ENCODE results near the gene RNF220. TPM values are rescaled to one million over a fixed set of nuclear protein-coding genes. Genes with fewer than 3 reads are reported as not detected.
"Not testable (repeated sequence)": the region's sequence is repeated elsewhere in the genome, so short reads cannot be mapped to it uniquely, and the experiment has no call there.

Gene RNF220
- total RNA-seq, 2 donors from 2014 or later: 84.8 to 95.2 TPM

DNA sequence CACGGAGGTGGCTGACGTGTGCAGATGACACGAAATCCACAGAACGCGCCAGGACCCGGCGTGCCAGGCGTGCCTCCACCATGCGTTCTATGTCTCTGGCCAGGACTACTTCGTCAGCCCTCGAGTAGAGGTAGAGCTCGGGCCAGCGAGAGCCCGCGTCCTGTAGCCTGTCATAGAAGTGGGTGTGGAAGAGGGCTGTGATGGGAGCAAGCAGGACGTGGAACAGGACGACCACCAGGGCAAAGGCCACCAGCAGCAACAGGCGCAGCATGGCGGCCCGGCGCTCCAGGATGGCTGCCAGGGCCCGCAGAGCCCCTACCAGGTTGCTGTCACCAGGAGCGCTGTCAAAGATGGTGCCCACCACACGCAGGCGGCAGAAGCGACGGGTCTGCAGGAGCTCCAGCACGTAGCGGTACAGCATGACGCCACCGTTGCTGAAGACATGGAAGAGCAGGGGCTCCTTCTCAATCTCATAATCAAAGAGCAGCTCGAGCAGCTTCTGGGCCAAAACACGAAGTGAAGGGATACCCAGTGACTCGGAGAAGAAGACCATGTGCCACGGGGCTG is 249.6 kb downstream of the RNF220 start:
- Mint-ChIP-seq H3K27ac (no peak overlapping the region), H3K4me3 (no peak overlapping the region), H3K27me3 (no peaks in the 10 kb centered on the region), H3K36me3 (ENCODE audit: low read depth) (peaks cover 2% of the 10 kb centered on the region), H3K4me1 (peaks cover 4% of the 10 kb centered on the region)
- ATAC-seq (no peak), DNase-seq (no peak)
- H3K9me3 ChIP-seq (ENCODE audit: control insufficient read depth, low read length, poor library complexity, severe bottlenecking): no peaks in the 10 kb centered on the region

DNA sequence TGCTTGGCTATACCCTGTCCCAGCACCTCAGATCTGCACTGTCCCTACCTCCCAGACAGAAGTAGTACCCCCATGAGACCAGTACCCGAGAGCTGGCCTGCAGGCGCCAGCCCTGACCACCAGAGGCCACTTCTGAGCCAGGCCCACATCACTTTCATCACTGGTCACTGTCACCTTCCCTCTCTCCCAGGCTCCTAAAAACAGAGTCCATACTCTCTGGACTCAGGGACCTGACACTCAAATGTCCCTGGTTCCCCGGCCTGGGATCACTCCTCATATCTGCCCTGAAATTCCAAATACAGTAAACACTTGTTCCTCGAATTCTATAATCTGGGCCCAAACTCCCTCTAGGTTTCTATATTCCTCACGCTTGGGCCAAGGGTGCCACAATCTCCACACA is 250.6 kb downstream of the RNF220 start:
- ATAC-seq: no peak
- peaks cover 2% of the 10 kb centered on the region for H3K36me3 Mint-ChIP-seq (ENCODE audit: low read depth)
- H3K4me1 Mint-ChIP-seq: peaks cover 4% of the 10 kb centered on the region
- no peak overlapping the region for H3K4me3 Mint-ChIP-seq
- H3K27me3 Mint-ChIP-seq: no peaks in the 10 kb centered on the region
- peak overlapping the region; percentile 60 for H3K27ac Mint-ChIP-seq
- no peak for DNase-seq
- H3K9me3 ChIP-seq (ENCODE audit: control insufficient read depth, low read length, poor library complexity, severe bottlenecking): no peaks in the 10 kb centered on the region

DNA sequence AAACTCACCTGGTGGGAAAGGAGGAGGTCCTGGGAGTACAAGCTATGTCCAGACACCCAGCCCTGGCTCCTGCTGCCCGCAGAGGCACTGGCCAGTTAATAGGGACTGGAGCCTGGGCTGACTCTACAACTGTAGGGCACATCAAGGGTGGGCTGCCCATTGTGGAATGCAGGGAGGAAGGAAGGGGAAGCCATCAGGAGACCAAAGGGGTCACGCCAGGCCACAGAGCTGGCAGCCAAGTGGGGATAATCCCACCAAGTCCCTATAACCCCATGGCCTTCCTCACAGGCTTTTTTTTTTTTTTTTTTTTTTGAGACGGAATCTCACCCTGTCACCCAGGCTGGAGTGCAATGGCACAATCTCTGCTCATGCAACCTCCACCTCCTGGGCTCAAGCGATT is 254.5 kb downstream of the RNF220 start:
- Mint-ChIP-seq H3K27ac (no peak overlapping the region), H3K27me3 (no peaks in the 10 kb centered on the region), H3K4me1 (peaks cover 10% of the 10 kb centered on the region), H3K36me3 (ENCODE audit: low read depth) (no peaks in the 10 kb centered on the region), H3K4me3 (no peak overlapping the region)
- no peak for ATAC-seq
- H3K9me3 ChIP-seq (ENCODE audit: control insufficient read depth, low read length, poor library complexity, severe bottlenecking): no peaks in the 10 kb centered on the region
- no peak for DNase-seq

DNA sequence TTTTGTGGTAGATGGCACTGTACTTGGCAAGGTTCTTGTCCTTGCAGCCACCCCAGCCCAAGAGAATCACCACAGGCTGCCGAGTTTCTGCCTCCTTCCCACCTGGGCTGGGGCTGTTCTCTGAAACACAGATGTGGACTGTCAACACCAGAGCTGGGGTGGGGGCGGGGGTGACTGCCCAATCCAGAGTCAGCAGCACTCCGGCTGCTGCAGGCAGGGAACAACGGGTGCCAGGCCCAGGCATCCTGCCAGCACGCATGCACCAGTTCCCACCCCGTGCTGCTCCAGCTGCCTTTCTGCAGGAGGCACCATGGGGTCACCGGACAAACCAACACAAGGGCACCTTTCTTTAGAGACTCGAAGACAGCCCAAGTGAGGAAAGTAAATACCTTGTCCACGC is 255.1 kb downstream of the RNF220 start:
- no peak overlapping the region for H3K4me3 Mint-ChIP-seq
- peaks cover 16% of the 10 kb centered on the region for H3K4me1 Mint-ChIP-seq
- ATAC-seq (no peak), DNase-seq (no peak)
- H3K27ac Mint-ChIP-seq: no peak overlapping the region
- no peaks in the 10 kb centered on the region for H3K36me3 Mint-ChIP-seq (ENCODE audit: low read depth)
- H3K27me3 Mint-ChIP-seq: no peaks in the 10 kb centered on the region
- no peaks in the 10 kb centered on the region for H3K9me3 ChIP-seq (ENCODE audit: control insufficient read depth, low read length, poor library complexity, severe bottlenecking)

DNA sequence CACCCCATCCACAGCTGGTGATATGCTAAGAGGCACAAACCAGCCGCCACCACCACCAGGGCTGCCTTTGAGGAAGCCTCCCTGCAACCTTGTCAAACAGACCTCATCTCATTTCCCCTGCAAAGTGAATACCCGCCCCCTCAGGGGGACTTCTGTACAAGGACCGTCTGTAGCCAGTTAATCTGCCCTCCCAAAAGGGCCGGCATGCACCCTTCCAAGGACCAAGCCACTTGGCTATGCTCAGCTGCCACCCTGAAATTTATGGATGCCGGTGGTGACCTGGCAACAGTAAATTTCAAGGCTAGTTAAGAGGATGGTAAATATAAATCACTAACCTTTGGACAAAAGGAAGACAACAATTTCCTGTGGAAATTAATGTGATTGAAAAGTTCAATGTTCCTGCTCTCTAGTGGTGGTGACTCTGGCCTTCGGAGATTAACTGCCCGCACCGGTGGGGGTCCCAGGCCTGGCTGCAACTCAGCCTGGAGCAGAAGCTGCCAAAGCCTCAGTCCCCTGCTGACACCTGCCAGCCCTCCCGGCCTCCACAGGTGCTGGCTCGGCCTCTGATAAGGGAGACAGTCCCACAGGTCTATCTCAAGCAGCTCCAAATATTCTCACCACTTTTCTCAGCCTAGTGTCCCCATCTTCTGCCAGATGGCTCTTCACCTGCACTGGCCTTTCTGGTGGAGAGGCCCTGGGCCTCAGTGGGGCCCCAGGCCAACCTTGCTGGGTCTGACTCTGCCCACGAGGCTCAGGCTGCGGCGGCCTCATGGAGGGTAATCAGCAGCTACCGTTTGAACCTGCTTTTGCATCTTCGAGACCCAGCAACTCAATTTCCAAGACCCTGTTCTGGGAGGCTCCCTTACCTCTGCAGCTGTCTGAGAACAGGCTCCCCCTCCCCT is 257.0 kb downstream of the RNF220 start:
- H3K4me1 Mint-ChIP-seq: peaks cover 15% of the 10 kb centered on the region
- no peaks in the 10 kb centered on the region for H3K27me3 Mint-ChIP-seq
- no peak overlapping the region for H3K27ac Mint-ChIP-seq
- DNase-seq: no peak
- no peak overlapping the region for H3K4me3 Mint-ChIP-seq
- H3K36me3 Mint-ChIP-seq (ENCODE audit: low read depth): no peaks in the 10 kb centered on the region
- H3K9me3 ChIP-seq (ENCODE audit: control insufficient read depth, low read length, poor library complexity, severe bottlenecking): no peaks in the 10 kb centered on the region
- ATAC-seq: no peak

DNA sequence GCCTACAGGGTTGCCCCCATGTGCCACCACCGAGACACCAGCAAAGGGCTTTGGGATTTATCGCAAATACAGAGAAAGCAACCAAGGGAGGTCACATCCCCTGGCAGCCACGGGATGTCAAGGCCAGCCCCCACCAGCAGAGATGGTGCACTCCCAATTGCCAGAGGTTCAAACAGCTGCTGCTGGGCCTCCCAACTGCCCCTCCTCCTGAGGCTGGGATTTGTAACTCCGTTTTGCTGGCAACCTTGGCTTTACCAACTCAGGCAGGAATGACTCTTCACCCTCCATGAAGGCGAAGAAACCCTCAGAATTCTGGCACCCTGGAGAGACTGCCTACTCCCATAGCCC is 257.6 kb downstream of the RNF220 start:
- H3K9me3 ChIP-seq (ENCODE audit: control insufficient read depth, low read length, poor library complexity, severe bottlenecking): no peaks in the 10 kb centered on the region
- H3K27ac Mint-ChIP-seq: no peak overlapping the region
- H3K36me3 Mint-ChIP-seq (ENCODE audit: low read depth): no peaks in the 10 kb centered on the region
- H3K4me3 Mint-ChIP-seq: no peak overlapping the region
- no peaks in the 10 kb centered on the region for H3K27me3 Mint-ChIP-seq
- DNase-seq: no peak
- H3K4me1 Mint-ChIP-seq: peaks cover 13% of the 10 kb centered on the region
- no peak for ATAC-seq

DNA sequence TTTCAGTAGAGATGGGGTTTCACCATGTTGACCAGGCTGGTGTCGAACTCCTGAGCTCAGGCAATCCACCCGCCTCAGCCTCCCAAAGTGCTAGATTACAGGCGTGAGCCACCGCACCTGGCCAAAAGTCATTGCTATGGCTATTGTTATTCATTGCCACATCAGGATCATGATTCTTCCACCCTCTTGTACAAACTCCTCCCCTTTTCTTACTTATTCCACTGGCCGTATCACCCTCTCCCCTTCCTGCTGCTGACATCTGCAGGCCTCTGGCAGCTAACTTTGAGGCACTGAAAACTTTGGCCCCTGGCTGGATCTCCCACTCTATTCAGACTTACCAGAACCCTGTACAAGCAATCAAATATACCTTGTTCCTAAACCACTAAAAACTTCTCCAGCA is 258.4 kb downstream of the RNF220 start:
- Mint-ChIP-seq H3K27ac (peak overlapping the region; percentile 77), H3K27me3 (no peaks in the 10 kb centered on the region), H3K36me3 (ENCODE audit: low read depth) (no peaks in the 10 kb centered on the region), H3K4me3 (no peak overlapping the region), H3K4me1 (peaks cover 13% of the 10 kb centered on the region)
- no peak for DNase-seq
- ATAC-seq: no peak
- H3K9me3 ChIP-seq (ENCODE audit: control insufficient read depth, low read length, poor library complexity, severe bottlenecking): no peaks in the 10 kb centered on the region

DNA sequence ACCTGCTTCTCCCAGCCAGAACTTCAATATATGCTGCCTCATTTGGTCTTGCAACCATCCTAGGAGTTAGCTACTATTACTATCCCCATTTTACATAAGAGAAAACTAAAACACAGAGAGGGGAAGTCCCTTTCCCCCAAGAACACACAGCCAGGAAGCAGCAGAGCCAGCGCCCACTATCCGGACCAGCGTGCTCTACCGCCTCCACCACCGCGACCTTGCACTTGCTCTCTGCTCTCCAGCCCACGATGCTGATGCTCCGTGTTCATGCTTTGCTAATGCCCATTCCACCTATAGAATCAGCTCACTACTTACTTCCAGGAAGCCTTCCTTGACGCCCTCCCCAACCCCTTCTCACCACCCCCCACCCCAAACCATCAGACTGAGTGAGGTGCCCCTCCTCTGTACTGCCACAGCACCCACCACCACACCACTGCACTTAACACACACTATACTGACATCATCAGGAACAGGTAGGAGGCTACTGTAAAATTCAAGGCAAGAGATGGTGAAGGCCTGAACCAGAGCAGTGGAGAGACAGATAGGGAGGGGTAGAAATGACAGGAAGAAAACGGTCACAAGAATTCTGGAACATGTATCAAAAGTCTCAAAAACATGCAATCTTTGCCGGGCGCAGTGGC is 259.8 kb downstream of the RNF220 start:
- Mint-ChIP-seq H3K4me1 (peaks cover 13% of the 10 kb centered on the region), H3K4me3 (peak overlapping the region; percentile 76), H3K27ac (peak overlapping the region; percentile 77), H3K27me3 (no peaks in the 10 kb centered on the region), H3K36me3 (ENCODE audit: low read depth) (no peaks in the 10 kb centered on the region)
- no peak for DNase-seq
- no peaks in the 10 kb centered on the region for H3K9me3 ChIP-seq (ENCODE audit: control insufficient read depth, low read length, poor library complexity, severe bottlenecking)
- ATAC-seq: peak; percentile 68

DNA sequence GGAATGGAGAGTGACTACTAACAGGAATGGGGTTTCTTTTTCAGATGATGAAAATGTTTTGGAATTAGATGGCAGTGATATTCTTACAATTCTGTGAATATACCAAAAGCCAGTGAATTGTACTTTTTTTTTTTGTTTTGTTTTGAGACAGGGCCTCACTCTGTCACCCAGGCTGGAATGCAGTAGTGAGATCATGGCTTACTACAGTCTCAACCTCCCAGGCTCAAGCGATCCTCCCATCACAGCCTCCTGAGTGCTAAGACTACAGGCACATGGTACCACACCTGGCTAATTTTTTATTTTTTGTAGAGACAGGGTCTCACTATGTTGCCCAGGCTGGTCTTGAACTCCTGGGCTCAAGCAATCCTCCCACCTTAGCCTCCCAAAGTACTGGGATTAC is 261.7 kb downstream of the RNF220 start:
- not testable (repeated sequence) for H3K4me3 Mint-ChIP-seq; H3K36me3 Mint-ChIP-seq (ENCODE audit: low read depth); H3K9me3 ChIP-seq (ENCODE audit: control insufficient read depth, low read length, poor library complexity, severe bottlenecking); H3K27ac Mint-ChIP-seq; DNase-seq; ATAC-seq; H3K27me3 Mint-ChIP-seq
- peaks cover 13% of the 10 kb centered on the region for H3K4me1 Mint-ChIP-seq

DNA sequence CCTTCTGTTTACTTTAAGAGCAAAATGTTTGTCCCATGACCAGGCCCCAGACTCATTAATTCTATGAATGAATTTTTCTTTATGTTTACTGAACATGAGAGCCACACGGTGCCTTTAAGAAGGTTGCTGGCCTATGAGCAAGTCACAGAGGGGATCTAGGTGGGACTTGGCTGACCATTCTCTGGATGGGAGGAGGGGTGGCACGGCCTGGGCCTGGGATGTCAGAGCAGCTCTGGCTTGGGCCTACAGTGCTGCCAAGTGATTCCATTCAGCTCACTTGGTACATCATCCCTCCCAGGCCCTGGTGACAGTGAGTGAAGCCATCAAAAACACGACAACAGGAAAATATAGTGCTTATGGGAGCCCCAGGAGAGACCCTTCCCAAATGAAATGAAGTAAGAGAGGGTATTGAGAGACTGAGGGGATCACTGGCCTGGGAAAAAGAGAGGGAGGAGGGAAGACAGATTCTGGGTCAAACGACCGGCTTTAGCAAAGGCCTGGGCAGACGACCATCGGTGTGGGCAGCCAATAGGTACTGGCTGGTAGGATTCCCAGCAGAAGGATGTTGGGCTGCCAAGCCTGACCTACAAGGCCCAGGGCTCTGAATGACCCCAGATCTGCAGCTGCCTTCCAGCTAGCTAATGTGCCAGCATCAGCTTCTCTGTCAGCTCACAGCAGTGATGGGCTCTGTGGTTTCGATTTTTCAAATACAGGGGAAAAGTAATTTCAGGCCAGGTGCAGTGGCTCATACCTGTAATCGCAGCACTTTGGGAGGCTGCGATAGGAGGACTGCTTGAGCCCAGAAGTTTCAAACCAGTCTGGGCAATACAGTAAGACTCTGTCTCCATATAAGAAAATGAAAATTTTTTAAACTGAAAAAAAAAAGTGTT is 265.9 kb downstream of the RNF220 start:
- no peak for DNase-seq
- Mint-ChIP-seq H3K4me1 (peaks cover 12% of the 10 kb centered on the region), H3K27ac (peak overlapping the region; percentile 63), H3K4me3 (no peak overlapping the region), H3K36me3 (ENCODE audit: low read depth) (no peaks in the 10 kb centered on the region), H3K27me3 (no peaks in the 10 kb centered on the region)
- no peak for ATAC-seq
- no peaks in the 10 kb centered on the region for H3K9me3 ChIP-seq (ENCODE audit: control insufficient read depth, low read length, poor library complexity, severe bottlenecking)

DNA sequence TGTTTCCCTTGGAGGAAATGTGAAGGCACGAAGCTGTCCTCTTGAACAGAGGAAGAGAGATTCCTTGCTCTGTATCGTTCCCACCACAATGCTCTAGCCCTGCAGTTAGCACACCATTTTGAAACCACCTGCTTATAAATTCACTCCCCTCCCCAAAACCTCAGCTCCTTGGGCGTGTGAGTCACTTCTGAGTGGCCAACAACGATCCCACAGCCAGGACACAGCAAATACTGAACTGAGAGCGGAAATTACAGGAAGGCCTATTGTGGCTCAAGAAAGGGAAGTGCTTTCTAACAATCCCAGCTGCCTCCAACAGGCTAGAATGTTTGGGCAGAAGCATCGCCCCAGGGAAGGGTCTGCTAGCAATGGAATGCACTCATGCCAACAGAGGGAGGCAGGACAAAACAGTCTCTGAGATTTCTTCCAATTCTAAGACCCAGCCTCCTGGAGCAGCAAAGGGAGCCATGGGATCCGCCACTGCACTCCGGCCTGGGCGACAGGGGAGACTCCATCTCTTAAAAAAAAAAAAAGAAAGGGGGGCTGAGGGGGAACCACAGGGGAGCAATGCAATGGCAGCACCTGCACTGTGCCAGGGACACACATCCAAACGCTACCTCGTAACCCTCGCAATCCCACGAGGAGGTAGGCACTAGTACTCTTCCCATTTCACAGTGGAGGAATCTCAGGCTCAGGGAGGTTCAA is 267.4 kb downstream of the RNF220 start:
- H3K27ac Mint-ChIP-seq: no peak overlapping the region
- no peaks in the 10 kb centered on the region for H3K9me3 ChIP-seq (ENCODE audit: control insufficient read depth, low read length, poor library complexity, severe bottlenecking)
- ATAC-seq: no peak
- H3K27me3 Mint-ChIP-seq: no peaks in the 10 kb centered on the region
- peaks cover 12% of the 10 kb centered on the region for H3K4me1 Mint-ChIP-seq
- H3K4me3 Mint-ChIP-seq: peak overlapping the region; percentile 91
- no peaks in the 10 kb centered on the region for H3K36me3 Mint-ChIP-seq (ENCODE audit: low read depth)
- DNase-seq: no peak

DNA sequence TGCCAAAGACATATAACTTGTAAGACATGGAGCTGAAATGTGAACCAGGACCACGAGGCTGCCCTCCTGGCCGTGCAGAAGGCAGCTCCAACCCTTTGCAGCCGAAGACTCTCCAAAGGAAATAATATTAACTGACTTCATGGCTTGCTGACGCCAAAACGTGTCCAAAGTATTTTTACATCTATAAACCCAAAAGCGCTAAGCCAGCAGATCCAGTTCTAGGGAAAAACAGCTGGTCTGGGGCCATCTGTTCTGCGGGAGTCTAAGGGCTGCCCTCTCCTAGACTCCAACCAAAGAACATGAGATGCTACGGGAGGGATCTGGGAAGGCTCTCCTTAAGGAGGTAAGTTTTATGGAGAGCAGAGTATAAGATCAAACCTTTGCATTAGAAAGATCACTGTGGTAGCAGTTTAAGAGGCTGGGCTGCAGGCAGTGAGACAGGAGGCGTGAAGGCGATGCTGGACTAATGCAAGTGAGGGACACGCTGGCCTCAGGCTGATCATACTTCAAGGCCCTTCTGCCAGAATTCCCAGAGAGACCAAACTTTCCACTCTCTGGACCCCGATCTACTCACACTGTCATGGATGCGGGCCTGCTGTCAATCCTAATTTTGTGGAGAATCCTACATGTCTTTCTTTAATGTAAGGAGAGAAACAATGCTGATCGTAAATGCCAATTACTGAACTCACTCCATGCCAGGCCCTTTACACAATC is 268.1 kb downstream of the RNF220 start:
- H3K27ac Mint-ChIP-seq: peak overlapping the region; percentile 89
- no peak for DNase-seq
- no peak for ATAC-seq
- H3K36me3 Mint-ChIP-seq (ENCODE audit: low read depth): no peaks in the 10 kb centered on the region
- peak overlapping the region; percentile 91 for H3K4me3 Mint-ChIP-seq
- no peaks in the 10 kb centered on the region for H3K27me3 Mint-ChIP-seq
- H3K9me3 ChIP-seq (ENCODE audit: control insufficient read depth, low read length, poor library complexity, severe bottlenecking): no peaks in the 10 kb centered on the region
- peaks cover 12% of the 10 kb centered on the region for H3K4me1 Mint-ChIP-seq

Data from T-helper 17 cell (primary cell).